HG03439 (cell line): Measurements from ENCODE around the gene BORCS5.
"Not testable (repeated sequence)": the region's sequence is repeated elsewhere in the genome, so short reads cannot be mapped to it uniquely, and the experiment has no call there.

ENCODE experiments used
- ATAC-seq: cut with Tn5 transposase; IDR thresholded peaks from one replicate; pipeline ENCODE4 v1.9.1; 2021; ENCODE audit warnings: mild to moderate bottlenecking, moderate library complexity; ENCODE audit not compliant: unreplicated experiment

BORCS5 gene

DNA sequence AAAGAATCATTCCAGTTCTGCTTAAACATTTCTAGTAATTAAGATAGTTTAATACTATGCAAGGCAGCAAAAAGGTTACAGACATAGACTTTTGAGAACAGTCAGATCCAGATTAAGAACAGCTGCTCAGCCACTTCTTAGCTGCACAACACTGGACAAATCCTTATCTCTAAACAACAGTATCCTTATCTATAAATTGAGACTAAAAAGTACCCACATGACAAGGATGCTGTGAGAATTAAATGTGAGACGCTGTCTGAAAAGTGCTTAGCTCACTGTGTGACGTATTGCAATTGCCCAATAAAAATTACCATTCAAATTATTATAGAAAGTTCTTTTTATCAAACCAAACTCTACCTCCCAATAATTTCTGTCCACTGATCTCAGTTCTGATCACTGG lies 35.5 kb downstream of the BORCS5 start:
- ATAC-seq: no peak

GRCh38 chr12:12393171-12393570 lies 36.3 kb downstream of the BORCS5 start:
- ATAC-seq: no peak

DNA sequence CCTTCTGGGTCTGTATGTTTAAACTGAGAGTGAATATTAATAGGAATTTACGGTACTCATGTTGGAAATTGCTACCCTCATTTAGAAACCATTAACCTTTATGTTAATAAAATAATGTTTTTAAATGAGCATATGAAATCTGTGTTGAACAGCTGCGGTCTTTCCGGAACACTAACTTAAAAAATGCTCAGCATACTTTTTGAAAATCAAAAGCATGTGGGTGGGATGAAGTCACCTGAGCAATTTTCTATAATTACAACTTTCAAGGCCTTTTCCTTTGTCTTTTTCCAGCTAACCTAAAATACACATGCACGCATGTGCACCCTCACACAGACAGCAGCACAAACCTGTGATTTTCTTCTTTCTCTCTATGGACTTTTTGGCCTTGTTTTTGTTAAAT lies 39.8 kb downstream of the BORCS5 start:
- no peak for ATAC-seq

- no peak for ATAC-seq
Measured at GRCh38 chr12:12397184-12397583, 40.3 kb downstream of the BORCS5 start.

DNA sequence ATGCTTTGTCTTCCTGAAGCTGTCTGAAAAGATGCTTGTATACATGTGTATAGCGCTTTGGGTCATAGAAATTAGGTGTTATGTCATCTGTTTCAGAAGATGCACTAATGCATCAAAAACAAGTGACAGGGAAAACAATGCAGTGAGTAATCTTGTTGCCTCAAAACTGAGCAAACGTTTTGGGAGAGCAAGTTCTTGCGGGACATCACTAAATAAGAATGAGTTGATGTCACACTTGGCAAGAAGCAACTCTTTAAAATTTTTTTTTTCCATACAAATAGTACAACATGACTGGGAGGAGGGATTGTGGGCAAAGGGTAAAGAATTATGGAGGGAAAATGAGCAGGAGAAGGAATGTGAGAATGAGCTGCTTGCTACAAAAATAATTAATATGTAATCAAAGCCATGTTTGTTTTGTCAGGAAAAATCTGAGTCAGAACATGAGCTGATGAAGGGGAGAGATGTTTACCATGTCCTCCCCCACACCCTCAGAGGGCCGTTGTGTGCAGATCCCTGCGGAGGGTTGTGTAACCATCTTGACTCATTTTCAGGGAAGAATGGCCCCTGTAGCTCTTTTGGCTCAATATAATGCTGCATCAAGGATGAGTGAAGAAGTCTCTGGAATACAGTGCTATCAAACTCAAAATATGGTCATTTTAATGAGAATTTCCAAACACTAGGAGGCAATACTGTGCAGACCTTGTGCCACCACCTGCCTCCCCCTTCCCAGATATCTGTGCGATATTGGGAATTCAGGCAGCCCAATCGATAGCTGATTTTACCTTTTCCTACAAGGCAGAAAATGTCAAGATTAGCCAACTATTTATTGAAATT lies 41.4 kb downstream of the BORCS5 start:
- ATAC-seq: no peak

DNA sequence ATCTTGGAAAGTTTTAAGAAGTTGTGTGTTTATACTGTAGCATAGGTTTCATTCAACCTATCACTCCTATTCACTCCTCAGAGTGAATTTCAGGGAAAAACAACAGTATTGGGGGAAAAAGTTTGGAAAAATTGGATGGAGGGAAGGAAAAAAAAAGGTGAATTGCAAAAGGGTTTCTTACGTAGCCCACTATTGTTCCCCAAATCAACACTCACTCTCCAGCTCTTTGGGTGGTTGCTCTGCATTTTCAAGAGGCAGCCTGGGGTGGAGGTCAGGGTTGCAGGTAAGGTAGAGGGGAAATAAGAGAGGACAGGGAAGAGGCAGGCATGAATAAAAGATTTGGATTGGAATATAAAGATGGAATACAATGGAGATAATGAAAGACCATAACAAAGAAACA lies 42.3 kb downstream of the BORCS5 start:
- no peak for ATAC-seq

DNA sequence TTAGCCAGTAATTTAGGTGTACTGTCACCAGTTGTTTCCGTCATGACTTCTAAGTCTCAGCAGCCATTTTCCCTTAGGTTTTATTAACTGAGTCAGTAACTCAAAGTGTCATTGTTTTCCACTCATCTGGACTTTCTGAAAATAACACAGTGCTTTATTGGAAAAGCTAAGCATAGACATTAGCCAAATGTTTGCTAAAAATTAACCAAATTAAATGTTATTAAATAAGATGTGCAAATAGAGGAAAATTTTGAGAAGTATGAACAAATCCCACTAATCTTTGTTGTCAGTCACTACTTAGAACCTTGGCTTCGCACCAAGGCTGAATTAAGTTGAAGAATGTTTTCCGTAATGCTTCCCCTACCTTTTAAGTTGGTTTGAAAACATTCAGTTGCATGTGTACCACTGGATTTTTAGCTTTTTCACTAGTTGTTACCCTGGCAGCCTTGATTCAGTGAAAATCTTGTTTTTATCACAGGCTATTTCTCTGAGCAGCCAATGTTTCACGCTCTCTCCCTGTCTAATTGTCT lies 43.0 kb downstream of the BORCS5 start:
- no peak for ATAC-seq

DNA sequence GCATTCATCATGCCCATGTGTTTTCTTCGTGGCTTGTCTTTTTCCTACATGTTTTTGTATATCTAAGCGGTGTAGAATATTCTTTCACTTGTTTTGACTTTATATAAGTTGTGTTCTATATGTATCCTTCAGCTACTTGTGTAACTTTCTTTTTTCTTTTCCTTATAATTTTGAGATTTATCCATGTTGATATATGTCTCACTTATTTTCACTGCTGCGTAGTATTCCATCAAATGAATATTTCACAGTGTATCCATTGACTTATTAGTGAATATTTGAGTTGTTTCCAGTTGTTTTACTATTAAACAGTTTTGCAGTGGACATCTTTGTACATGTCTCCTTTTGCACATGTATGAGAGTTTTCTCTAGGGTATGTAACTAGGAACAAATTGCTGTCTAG lies 43.9 kb downstream of the BORCS5 start:
- no peak for ATAC-seq

DNA sequence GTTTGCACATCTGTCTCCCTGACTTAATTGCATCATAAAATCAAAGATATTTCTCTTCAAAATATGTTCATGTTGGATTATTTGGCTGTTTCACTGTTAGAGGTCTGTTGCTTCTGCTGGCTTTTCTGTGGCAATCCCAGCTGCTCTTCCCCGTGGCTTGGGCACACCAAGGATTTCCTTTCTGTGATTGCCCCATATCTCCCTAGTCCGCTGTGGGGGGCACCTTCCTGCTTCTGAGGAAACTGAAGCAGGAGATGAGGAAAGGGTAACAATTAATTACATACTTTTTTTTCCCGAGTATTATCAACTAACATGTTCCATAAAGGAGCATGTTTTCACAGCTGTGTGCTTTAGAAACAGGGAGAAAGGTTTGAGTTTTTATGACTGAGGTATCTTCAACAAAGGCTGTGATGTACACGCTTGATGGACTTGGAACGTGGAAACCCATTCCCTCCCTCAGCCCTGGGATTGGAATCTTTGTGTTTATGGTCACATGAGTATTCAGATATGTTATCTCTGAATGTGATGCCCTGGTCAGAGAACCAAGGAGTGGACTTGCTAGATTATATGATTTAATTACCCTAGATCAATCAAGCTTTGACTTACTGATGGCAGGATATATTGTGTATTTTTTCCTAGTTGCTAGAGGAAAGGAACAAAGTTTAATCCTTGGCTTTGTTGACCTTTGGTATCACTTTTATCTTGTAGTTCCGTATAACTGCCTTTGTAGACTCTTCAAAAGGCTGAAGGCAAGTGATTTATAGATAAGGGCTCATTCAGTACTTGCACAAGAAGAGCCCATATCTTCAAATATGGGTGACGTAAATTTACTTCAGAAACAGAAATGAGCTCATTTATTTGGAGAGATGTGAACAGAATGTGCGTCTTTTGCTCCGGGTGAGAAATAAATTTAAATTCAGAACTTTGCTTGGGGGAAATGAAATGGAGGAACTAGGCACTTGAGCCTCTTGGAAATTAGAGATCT lies 46.7 kb downstream of the BORCS5 start:
- ATAC-seq: no peak

DNA sequence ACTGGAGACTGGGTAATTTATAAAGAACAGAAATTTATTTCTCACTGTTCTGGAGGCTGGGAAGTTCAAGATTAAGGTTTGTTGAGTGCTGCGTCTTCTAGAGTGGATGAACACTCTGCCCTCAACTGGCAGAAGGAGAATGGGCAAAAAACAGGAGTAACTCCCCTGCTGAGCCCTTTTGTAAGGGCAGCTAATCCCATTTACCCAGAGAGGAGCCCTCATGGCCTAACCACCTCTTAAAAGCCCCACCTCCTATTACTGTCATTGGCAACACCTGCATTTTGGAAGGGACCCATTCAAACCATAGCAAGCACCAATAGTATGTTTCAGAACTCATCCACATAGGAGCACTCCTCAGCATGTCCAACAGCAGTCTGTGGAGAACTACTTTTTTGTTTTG lies 47.4 kb downstream of the BORCS5 start:
- no peak for ATAC-seq

- ATAC-seq: no peak
Measured at GRCh38 chr12:12405882-12406281, 49.0 kb downstream of the BORCS5 start.

GRCh38 chr12:12406762-12407161 lies 49.9 kb downstream of the BORCS5 start:
- no peak for ATAC-seq

DNA sequence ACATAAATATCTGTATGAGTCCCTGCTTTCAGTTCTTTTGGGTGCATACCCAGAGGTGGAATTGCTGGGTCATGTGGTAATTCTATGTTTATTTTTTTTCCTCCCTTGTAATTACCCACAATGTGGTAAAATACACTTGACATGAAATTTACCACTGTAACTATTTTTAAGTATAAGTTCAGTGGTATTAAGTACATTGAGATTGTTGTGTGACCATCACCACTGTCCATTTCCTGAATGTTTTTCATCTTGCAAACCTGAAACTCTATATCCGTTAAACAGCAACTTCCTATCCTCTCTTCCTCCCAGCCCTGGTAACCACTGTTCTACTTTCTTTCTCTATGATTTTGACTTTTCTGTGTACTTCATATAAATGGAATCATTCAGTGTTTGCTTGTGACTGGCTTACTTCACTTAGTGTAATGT lies 51.4 kb downstream of the BORCS5 start:
- ATAC-seq: no peak

DNA sequence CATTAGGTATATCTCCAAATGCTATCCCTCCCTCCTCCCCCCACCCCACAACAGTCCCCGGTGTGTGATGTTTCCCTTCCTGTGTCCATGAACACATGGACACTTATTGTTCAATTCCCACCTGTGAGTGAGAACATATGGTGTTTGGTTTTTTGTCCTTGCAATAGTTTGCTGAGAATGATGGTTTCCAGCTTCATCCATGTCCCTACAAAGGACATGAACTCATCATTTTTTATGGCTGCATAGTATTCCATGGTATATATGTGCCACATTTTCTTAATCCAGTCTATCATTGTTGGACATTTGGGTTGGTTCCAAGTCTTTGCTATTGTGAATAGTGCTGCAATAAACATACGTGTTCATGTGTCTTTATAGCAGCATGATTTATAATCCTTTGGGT lies 52.5 kb downstream of the BORCS5 start:
- ATAC-seq: not testable (repeated sequence)

DNA sequence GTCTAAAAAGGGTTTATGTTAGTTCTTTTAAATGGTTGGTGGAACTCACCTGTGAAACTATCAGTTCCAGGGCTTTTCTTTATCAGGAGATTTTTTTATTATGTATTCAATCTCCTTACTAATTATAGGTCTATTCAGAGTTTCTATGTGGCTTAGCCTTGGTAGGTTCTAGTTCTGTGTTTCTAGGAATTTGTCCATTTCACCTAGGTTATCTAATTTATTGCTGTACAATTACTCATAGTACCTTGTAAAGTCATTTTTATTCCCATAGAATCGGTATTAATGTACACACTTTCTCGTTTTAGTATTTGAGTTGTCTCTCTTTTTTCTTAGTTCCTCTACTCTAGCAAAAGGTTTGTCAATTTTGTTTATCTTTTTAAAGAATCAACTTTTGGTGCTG lies 59.0 kb downstream of the BORCS5 start:
- no peak for ATAC-seq

DNA sequence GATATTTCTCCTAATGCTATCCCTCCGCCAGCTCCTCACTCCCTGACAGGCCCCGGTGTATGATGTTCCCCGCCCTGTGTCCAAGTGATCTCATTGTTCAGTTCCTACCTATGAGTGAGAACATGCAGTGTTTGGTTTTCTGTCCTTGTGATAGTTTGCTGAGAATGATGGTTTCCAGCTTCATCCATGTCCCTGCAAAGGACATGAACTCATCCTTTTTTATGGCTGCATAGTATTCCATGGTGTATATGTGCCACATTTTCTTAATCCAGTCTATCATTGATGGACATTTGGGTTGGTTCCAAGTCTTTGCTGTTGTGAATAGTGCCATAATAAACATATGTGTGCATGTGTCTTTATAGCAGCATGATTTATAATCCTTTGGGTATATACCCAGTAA lies 62.3 kb downstream of the BORCS5 start:
- not testable (repeated sequence) for ATAC-seq

- no peak for ATAC-seq
Measured at GRCh38 chr12:12423367-12423766, 66.5 kb downstream of the BORCS5 start.

- no peak for ATAC-seq
Measured at GRCh38 chr12:12425001-12425400, 68.1 kb downstream of the BORCS5 start.

DNA sequence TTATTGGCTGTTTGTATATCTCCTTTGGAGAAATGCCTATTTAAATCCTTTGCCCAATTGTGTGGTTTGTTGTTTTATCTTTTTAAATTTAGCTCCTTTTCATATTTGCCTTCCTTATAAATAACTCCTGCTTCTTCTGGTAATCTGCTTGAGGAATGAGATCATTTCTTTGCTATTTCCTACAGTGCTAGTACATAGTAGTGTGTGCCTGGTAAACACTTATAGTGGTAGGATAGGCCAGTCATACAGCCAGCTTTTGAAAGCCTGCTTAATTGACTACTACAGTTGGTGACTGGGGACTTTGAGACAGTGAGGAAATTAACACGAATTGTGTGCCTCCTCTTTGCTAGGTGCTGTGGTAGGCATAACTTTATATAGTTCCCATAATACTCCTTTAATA lies 68.7 kb downstream of the BORCS5 start:
- ATAC-seq: no peak

- no peak for ATAC-seq
Measured at GRCh38 chr12:12427568-12427967, 70.7 kb downstream of the BORCS5 start.

DNA sequence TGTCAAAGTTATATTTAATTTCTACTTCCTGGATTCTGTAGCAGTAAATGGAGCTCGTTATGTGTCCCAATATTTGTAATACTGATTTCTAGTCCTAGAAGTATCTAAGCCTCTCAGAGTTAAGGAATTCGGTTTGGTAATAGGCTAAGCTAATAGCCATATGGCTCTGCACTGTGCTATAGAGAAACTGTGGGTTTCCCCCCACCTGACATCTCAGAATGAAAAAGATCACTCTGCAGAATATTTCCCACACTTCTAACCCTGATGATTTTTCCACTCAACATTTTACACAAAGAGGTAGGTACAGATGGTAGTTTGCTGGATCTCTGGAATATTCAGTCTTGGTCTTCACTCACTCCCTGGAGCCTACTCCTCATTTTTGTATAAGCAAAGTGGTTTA lies 71.2 kb downstream of the BORCS5 start:
- ATAC-seq: no peak
